HG02678 (cell line): Measurements from ENCODE around the gene SLC6A18.
"Not testable (repeated sequence)": the region's sequence is repeated elsewhere in the genome, so short reads cannot be mapped to it uniquely, and the experiment has no call there.

Experiments
- ATAC-seq: cut with Tn5 transposase; IDR thresholded peaks from one replicate; pipeline ENCODE4 v1.9.1; 2021; ENCODE audit warnings: mild to moderate bottlenecking, moderate library complexity; ENCODE audit not compliant: unreplicated experiment

Gene SLC6A18

DNA sequence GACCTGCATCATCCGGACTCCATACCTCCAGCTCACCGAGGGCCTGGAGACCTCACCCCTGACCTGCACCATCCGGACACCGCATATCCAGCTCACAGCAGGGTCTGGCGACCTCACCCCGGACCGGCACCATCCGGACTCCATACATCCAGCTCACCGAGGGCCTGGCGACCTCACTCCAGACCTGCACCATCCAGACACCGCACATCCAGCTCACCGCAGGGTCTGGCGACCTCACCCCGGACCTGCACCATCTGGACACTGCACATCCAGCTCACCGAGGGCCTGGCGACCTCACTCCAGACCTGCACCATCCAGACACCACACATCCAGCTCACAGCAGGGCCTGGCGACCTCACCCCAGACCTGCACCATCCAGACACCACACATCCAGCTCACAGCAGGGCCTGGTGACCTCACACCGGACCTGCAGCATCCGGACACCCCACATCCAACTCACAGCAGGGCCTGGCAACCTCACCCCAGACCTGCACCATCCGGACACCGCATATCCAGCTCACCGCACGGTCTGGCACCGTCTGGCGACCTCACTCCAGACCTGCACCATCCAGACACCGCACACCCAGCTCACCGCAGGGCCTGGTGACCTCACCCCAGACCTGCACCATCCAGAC is 59.3 kb downstream of the SLC6A18 start:
- not testable (repeated sequence) for ATAC-seq

DNA sequence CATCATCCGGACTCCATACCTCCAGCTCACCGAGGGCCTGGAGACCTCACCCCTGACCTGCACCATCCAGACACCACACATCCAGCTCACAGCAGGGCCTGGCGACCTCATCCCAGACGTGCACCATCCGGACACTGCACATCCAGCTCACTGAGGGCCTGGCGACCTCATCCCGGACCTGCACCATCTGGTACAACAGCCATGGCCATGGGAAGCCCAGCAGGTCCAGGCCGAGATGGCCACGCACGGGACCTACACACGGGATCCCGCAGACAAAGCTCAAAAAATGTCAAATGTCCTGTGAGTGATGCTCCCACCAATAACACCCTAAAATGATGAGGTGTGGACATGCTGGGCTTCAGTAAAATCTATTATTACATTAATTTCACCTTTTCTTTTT is 60.0 kb downstream of the SLC6A18 start:
- no peak for ATAC-seq

DNA sequence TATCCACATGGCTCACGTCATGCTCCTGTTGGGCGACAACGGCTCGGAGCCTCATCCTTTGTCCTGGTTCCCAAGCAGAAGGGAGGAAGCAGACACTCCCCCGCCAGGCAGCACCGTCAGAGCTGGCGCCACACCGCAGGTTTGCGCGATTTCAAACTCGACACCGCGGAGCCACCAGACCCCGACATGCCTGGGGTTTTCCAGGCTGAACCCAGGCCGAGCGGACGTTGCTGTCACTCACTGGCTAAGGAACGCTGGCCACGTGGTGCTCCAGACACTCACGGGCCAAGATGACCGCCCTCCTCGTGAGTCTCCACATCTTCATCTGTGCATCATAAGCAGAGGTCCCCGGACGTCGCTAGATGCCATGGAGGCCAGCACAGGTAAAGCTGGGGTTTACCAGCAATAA is 60.7 kb downstream of the SLC6A18 start:
- no peak for ATAC-seq

DNA sequence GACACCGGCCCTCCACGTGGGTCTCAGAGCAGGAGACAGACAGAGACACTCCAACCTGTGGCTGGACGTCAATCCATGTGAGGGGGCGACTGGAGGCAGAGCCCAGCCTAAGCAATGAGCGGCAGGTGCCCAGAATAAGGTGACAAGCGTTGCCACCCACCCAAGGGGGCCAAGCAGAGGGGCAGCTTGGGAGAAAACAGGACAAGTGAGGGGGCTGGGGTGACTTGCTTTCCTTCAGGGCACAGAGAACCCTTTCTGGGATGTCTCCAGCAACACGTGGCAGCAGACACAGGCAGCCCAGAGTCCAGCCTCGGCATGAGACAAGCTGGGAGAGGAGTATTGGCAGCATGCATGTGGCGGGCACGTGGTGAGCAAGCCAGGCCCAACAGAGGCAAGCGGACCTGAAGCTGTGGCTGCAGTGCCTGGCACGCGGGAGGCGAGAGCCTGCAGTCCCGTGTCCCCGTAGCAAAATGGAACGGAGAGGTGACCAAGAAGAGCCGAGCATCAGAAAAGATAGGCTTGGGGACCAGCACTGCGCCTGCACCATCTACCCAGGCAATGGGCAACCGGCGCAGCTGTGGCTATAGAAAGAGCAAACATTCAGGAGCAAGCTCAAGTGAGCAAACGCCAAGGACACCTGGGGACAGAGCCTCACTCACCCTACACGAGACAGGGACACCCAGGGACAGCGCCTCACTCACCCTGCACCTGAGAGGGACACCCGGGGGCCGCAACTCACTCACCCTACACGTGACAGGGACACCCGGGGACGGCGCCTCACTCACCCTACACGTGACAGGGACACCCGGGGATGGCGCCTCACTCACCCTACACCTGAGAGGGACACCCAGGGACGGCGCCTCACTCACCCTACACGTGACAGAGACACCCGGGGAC is 63.5 kb downstream of the SLC6A18 start:
- no peak for ATAC-seq

DNA sequence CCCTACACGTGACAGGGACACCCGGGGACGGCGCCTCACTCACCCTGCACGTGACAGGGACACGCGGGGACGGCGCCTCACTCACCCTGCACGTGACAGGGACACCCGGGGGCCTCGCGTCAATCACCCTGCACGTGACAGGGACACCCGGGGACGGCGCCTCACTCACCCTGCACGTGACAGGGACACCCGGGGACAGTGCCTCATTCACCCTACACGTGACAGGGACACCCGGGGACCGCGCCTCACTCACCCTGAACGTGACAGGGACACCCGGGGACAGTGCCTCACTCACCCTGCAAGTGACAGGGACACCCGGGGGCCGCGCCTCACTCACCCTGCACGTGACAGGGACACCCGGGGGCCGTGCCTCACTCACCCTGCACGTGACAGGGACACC is 64.4 kb downstream of the SLC6A18 start:
- ATAC-seq = not testable (repeated sequence)

DNA sequence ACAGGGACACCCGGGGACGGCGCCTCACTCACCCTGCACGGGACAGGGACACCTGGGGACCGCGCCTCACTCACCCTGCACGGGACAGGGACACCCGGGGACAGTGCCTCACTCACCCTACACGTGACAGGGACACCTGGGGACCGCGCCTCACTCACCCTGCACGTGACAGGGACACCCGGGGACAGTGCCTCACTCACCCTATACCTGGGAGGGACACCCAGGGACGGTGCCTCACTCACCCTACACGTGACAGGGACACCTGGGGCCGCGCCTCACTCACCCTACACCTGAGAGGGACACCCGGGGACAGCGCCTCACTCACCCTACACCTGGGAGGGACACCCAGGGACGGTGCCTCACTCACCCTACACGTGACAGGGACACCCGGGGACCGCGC is 65.8 kb downstream of the SLC6A18 start:
- ATAC-seq = not testable (repeated sequence)

DNA sequence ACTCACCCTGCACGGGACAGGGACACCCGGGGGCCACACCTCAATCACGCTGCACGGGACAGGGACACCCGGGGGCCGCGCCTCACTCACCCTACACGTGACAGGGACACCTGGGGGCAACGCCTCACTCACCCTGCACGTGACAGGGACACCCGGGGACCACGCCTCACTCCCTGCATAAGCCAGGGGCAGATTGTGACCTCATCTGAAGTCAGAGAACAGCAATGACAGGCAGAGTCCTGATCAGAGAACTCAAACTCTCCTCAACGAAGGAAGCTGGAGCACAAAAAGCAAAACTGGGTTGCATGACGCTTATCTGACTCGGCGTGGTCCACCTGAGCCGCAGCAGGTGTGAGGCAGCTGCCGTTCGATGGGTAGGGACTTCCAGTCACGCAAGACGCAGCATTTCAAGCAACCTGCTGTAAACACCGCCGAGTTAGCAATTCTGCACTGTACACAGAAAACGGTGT is 66.5 kb downstream of the SLC6A18 start:
- no peak for ATAC-seq

DNA sequence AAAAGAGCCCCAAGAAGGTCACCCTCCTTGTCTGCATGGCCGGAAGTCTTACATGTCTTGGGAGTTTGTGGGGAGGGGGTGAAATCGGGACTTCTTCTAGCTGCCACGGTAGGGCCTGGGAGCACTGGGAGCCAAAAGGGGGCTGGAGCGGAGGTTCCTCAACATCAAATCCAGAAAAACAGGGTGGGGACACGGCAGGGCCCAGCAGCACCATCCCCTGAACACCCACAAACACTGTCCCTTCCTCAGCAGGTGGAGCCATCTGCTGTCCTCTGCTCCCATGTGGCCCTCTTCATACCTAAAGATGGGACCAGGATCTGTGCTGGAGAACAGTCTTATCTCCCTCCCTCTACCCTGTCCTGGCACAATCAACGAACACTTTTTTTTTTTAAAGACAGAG is 67.0 kb downstream of the SLC6A18 start:
- no peak for ATAC-seq

DNA sequence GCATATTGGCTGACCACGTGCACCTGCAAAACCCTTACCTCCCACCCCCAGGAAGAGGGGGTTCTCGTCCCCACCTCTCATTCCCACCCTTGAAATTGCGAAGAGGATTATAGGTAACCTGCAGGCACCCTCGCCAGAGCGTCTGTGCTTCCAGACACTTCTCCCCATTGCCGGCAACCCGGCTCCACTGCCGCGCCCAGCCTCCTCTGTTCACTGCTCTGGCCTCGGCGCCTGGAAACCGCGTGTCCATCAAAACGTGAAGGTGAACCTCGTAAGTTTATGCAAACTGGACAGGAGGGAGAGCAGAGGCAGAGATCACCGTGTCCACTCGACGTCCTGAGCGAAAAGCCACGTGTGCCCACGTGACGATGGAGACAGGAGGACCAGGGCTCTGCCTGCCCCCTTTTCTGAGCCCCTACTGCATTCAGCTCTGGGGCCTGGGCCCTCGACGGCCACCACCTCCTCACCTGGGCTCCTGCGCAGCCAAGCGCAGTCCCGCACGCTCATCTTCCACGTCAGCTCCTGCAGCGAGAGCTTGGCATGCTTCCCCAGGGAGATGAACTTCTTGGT is 67.8 kb downstream of the SLC6A18 start:
- no peak for ATAC-seq

DNA sequence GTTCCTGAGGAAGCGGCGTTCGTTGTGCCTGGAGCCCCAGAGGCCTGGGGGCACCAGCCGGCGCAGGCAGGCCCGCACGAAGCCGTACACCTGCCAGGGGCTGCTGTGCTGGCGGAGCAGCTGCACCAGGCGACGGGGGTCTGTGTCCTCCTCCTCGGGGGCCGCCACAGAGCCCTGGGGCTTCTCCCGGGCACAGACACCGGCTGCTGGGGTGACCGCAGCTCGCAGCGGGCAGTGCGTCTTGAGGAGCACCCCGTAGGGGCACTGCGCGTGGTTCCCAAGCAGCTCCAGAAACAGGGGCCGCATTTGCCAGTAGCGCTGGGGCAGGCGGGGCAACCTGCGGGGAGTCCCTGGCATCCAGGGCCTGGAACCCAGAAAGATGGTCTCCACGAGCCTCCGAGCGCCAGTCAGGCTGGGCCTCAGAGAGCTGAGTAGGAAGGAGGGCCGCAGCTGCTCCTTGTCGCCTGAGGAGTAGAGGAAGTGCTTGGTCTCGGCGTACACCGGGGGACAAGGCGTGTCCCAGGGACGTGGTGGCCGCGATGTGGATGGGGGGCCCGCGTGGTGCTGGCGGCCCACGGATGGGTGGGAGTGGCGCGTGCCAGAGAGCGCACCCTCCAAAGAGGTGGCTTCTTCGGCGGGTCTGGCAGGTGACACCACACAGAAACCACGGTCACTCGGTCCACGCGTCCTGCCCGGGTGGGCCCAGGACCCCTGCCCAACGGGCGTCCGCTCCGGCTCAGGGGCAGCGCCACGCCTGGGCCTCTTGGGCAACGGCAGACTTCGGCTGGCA is 68.4 kb downstream of the SLC6A18 start:
- ATAC-seq = no peak

DNA sequence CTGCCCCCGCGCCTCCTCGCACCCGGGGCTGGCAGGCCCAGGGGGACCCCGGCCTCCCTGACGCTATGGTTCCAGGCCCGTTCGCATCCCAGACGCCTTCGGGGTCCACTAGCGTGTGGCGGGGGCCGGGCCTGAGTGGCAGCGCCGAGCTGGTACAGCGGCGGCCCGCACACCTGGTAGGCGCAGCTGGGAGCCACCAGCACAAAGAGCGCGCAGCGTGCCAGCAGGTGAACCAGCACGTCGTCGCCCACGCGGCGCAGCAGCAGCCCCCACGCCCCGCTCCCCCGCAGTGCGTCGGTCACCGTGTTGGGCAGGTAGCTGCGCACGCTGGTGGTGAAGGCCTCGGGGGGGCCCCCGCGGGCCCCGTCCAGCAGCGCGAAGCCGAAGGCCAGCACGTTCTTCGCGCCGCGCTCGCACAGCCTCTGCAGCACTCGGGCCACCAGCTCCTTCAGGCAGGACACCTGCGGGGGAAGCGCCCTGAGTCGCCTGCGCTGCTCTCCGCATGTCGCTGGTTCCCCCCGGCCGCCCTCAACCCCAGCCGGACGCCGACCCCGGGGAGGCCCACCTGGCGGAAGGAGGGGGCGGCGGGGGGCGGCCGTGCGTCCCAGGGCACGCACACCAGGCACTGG is 69.1 kb downstream of the SLC6A18 start:
- no peak for ATAC-seq

DNA sequence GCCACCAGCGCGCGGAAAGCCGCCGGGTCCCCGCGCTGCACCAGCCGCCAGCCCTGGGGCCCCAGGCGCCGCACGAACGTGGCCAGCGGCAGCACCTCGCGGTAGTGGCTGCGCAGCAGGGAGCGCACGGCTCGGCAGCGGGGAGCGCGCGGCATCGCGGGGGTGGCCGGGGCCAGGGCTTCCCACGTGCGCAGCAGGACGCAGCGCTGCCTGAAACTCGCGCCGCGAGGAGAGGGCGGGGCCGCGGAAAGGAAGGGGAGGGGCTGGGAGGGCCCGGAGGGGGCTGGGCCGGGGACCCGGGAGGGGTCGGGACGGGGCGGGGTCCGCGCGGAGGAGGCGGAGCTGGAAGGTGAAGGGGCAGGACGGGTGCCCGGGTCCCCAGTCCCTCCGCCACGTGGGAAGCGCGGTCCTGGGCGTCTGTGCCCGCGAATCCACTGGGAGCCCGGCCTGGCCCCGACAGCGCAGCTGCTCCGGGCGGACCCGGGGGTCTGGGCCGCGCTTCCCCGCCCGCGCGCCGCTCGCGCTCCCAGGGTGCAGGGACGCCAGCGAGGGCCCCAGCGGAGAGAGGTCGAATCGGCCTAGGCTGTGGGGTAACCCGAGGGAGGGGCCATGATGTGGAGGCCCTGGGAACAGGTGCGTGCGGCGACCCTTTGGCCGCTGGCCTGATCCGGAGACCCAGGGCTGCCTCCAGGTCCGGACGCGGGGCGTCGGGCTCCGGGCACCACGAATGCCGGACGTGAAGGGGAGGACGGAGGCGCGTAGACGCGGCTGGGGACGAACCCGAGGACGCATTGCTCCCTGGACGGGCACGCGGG is 69.9 kb downstream of the SLC6A18 start, which contains the start of gene TERT:
Gene TERT, minus strand, starts transcription at position 234 of the 815 bp plus-strand sequence. Its CDS starts 79 bp downstream, at position 155.
- no peak for ATAC-seq

DNA sequence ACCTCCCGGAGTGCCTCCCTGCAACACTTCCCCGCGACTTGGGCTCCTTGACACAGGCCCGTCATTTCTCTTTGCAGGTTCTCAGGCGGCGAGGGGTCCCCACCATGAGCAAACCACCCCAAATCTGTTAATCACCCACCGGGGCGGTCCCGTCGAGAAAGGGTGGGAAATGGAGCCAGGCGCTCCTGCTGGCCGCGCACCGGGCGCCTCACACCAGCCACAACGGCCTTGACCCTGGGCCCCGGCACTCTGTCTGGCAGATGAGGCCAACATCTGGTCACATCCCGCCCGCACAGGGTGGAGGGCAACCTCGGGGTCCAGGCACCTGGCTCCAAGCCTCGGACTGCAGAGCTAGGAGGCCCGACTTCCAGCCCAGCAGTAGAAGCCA is 70.5 kb downstream of the SLC6A18 start:
- ATAC-seq = no peak
